Liver (tissue), 9 donors: Measurements from ENCODE around the gene EHBP1. TPM values are rescaled to one million over a fixed set of nuclear protein-coding genes. Genes with fewer than 3 reads are reported as not detected.
"Not testable (repeated sequence)": the region's sequence is repeated elsewhere in the genome, so short reads cannot be mapped to it uniquely, and the experiment has no call there.

Experiments used
- DNase-seq: peaks from one replicate; pipeline ENCODE4 v3.0.0-alpha.2; 2017; ENCODE audit warnings: low spot score
- H3K27ac ChIP-seq, 2 donors: one replicate each; pipeline ENCODE4 v1.7.0; 2013; ENCODE audit warnings: inconsistent platforms in 2 of 2, low read length in 2 of 2, control low read depth in 1 of 2, low read depth in 1 of 2, mild to moderate bottlenecking in 1 of 2
- H3K27me3 ChIP-seq, 4 donors: one replicate each; pipeline versions ENCODE4 v1.6.1 to v1.7.0; 2013; ENCODE audit warnings: low read length in 3 of 4, inconsistent platforms in 1 of 4, mild to moderate bottlenecking in 1 of 4, moderate library complexity in 1 of 4; ENCODE audit not compliant: control insufficient read depth in 4 of 4, insufficient read depth in 4 of 4
- H3K36me3 ChIP-seq, 4 donors: one replicate each; pipeline versions ENCODE4 v1.6.1 to v1.7.0; 2013; ENCODE audit warnings: low read length in 3 of 4, mild to moderate bottlenecking in 3 of 4, low read depth in 1 of 4, moderate library complexity in 1 of 4; ENCODE audit not compliant: control insufficient read depth in 4 of 4, insufficient read depth in 3 of 4
- H3K4me1 ChIP-seq, 4 donors: one replicate each; pipeline versions ENCODE4 v1.6.1 to v1.7.0; 2013; ENCODE audit warnings: low read length in 3 of 4, mild to moderate bottlenecking in 3 of 4, moderate library complexity in 1 of 4; ENCODE audit not compliant: control insufficient read depth in 4 of 4, insufficient read depth in 4 of 4
- H3K4me3 ChIP-seq, 3 donors: one replicate each; pipeline versions ENCODE4 v1.6.1 to v1.7.0; 2013; ENCODE audit warnings: low read length in 3 of 3, control low read depth in 1 of 3, low read depth in 1 of 3, mild to moderate bottlenecking in 1 of 3
- H3K9ac ChIP-seq, 2 donors: one replicate each; pipeline ENCODE4 v1.7.0; 2013; ENCODE audit warnings: low read length in 2 of 2, mild to moderate bottlenecking in 2 of 2, moderate library complexity in 2 of 2, control low read depth in 1 of 2, low read depth in 1 of 2
- H3K9me3 ChIP-seq, 4 donors: one replicate each; pipeline versions ENCODE4 v1.6.1 to v1.7.0; 2013; ENCODE audit warnings: low read length in 3 of 4; ENCODE audit not compliant: control insufficient read depth in 4 of 4
- EGR1 ChIP-seq, 2 donors: IDR thresholded peaks; 2 replicates each; pipeline ENCODE4 v1.6.1; 2016 to 2018; ENCODE audit warnings: antibody characterized with exemption in 2 of 2, low read depth in 2 of 2
- FOXA1 ChIP-seq: IDR thresholded peaks from 2 replicates; pipeline ENCODE4 v1.6.1; 2016; ENCODE audit warnings: antibody characterized with exemption
- FOXA2 ChIP-seq: IDR thresholded peaks from 2 replicates; pipeline ENCODE4 v1.6.1; 2016; ENCODE audit warnings: antibody characterized with exemption
- GABPA ChIP-seq, 2 donors: IDR thresholded peaks in 1 of 2; conservative IDR thresholded peaks in 1 of 2; 2 replicates each; pipeline ENCODE4 v1.6.1; 2016; ENCODE audit warnings: antibody characterized with exemption in 2 of 2, mild to moderate bottlenecking in 1 of 2, moderate library complexity in 1 of 2
- HNF4A ChIP-seq, 2 donors: conservative IDR thresholded peaks; 2 replicates each; pipeline ENCODE4 v1.6.1; 2016; ENCODE audit warnings: antibody characterized with exemption in 2 of 2, mild to moderate bottlenecking in 2 of 2
- JUND ChIP-seq, 2 donors: IDR thresholded peaks; 2 replicates each; pipeline ENCODE4 v1.6.1; 2016; ENCODE audit warnings: antibody characterized with exemption in 2 of 2
- RAD21 ChIP-seq, 2 donors: IDR thresholded peaks; 2 replicates each; pipeline ENCODE4 v1.6.1; 2016; ENCODE audit warnings: antibody characterized with exemption in 2 of 2, mild to moderate bottlenecking in 2 of 2
- SP1 ChIP-seq: IDR thresholded peaks from 2 replicates; pipeline ENCODE4 v1.6.1; 2018; ENCODE audit warnings: antibody characterized with exemption, mild to moderate bottlenecking
- WGBS: extraction: QIAGEN DNeasy Blood & Tissue Kit; methylation state at CpG from one replicate; pipeline ENCODE4 v1.1.7; 2013; 5-methylcytosine and 5-hydroxymethylcytosine counted together
- polyA plus RNA-seq, 2 donors: library from polyadenylated mRNA; stranded (reverse) in 1 of 2; unstranded in 1 of 2; fragments of 200-250 nt in 1 of 2; fragments of >200 nt in 1 of 2; fragmentation: Nextera tagmentation in 1 of 2; extraction: Ambion mirVana in 1 of 2; gene quantifications; one replicate each; pipeline versions ENCODE4 v1.2.1 to v1.2.3, GENCODE V29; 2013 to 2015
- total RNA-seq, 2 donors: library from RNA; depleted of rRNA; stranded (reverse); fragments of >200 nt; gene quantifications; one replicate each; pipeline ENCODE4 v1.2.3, GENCODE V29; 2014
- TF ChIP-seq, protein P1 (sequence below): IDR thresholded peaks from 2 replicates; pipeline ENCODE4 v1.6.1; 2016; ENCODE audit warnings: antibody characterized with exemption, mild to moderate bottlenecking
- TF ChIP-seq, protein P2 (sequence below): IDR thresholded peaks from 2 replicates; pipeline ENCODE4 v1.6.1; 2016; ENCODE audit warnings: antibody characterized with exemption
- donor health status: healthy.
- donor health status: healthy.
- donor health status: healthy.
- donor health status: healthy.
- donor health status: healthy.

EHBP1 gene
- total and polyA plus RNA-seq, 4 donors: 16.6 to 85.8 (median 24.4) TPM

DNA sequence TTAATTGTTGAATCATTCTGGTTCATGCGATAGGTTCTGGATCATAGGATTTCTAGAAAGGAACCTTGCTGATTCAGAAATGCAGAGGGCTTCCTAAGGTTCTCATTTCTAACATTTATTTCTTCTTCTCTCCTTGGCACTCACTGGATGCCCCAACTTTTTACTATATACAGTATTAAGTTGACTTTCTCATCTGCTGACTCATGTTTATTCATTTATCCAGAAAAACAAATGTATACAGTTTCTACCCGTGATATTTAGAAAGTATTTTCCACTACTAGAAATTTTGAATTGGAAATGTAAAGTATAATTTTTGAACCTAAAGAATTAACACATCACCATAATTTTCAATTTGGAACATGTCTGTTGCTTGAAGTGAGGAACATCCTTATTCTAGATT, 312.9 kb downstream of the EHBP1 start:
- WGBS: 98% methylated on average over 2 of the region's 2 CpGs
- H3K27ac ChIP-seq: no peak overlapping the region

DNA sequence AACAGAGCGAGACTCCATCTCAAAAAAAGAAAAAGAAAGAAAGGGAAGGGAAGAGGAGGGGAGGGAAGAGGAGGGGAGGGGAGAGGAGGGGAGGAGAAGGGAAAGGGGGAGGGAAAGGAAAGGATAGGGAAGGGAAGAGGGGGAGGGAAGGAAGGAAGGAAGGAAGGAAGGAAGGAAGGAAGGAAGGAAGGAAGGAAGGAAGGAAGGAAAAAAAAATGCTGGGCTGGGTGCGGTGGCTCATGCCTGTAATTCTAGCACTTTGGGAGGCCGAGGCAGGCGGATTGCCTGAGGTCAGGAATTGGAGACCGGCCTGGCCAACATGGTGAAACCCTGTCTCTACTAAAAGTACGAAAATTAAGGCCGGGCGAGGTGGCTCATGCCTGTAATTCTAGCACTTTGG, 314.2 kb downstream of the EHBP1 start:
- H3K4me1 ChIP-seq, H3K27me3 ChIP-seq, H3K9me3 ChIP-seq, H3K9ac ChIP-seq, DNase-seq, H3K27ac ChIP-seq, H3K4me3 ChIP-seq: not testable (repeated sequence)
- peaks cover 0 to 20% (median 13%) of the 10 kb centered on the region in 4 donors for H3K36me3 ChIP-seq
- 96% methylated on average over 8 of the region's 8 CpGs for WGBS

More for the DNA sequence above, 312.9 kb downstream of the EHBP1 start:
- DNase-seq: no peak
- no peaks in the 10 kb centered on the region for H3K4me1 ChIP-seq
- TF ChIP-seq FOXA1 (no peak), EGR1 (IDR thresholded peaks at IDR 0.05; ENCODE audit: low read depth in 2 of 2) (no peak), JUND (IDR thresholded peaks at IDR 0.05) (no peak), HNF4A (conservative IDR thresholded peaks at IDR 0.05) (no peak), GABPA (IDR thresholded peaks at IDR 0.05 in 1 of 2, conservative IDR thresholded peaks at IDR 0.05 in 1 of 2) (no peak), SP1 (no peak), RAD21 (IDR thresholded peaks at IDR 0.05) (no peak)
- TF ChIP-seq, protein P1, sequence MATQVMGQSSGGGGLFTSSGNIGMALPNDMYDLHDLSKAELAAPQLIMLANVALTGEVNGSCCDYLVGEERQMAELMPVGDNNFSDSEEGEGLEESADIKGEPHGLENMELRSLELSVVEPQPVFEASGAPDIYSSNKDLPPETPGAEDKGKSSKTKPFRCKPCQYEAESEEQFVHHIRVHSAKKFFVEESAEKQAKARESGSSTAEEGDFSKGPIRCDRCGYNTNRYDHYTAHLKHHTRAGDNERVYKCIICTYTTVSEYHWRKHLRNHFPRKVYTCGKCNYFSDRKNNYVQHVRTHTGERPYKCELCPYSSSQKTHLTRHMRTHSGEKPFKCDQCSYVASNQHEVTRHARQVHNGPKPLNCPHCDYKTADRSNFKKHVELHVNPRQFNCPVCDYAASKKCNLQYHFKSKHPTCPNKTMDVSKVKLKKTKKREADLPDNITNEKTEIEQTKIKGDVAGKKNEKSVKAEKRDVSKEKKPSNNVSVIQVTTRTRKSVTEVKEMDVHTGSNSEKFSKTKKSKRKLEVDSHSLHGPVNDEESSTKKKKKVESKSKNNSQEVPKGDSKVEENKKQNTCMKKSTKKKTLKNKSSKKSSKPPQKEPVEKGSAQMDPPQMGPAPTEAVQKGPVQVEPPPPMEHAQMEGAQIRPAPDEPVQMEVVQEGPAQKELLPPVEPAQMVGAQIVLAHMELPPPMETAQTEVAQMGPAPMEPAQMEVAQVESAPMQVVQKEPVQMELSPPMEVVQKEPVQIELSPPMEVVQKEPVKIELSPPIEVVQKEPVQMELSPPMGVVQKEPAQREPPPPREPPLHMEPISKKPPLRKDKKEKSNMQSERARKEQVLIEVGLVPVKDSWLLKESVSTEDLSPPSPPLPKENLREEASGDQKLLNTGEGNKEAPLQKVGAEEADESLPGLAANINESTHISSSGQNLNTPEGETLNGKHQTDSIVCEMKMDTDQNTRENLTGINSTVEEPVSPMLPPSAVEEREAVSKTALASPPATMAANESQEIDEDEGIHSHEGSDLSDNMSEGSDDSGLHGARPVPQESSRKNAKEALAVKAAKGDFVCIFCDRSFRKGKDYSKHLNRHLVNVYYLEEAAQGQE: no peak
- TF ChIP-seq, protein P2, sequence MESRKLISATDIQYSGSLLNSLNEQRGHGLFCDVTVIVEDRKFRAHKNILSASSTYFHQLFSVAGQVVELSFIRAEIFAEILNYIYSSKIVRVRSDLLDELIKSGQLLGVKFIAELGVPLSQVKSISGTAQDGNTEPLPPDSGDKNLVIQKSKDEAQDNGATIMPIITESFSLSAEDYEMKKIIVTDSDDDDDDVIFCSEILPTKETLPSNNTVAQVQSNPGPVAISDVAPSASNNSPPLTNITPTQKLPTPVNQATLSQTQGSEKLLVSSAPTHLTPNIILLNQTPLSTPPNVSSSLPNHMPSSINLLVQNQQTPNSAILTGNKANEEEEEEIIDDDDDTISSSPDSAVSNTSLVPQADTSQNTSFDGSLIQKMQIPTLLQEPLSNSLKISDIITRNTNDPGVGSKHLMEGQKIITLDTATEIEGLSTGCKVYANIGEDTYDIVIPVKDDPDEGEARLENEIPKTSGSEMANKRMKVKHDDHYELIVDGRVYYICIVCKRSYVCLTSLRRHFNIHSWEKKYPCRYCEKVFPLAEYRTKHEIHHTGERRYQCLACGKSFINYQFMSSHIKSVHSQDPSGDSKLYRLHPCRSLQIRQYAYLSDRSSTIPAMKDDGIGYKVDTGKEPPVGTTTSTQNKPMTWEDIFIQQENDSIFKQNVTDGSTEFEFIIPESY: no peak
- H3K36me3 ChIP-seq: peaks cover under 1 to 22% (median 17%) of the 10 kb centered on the region in 4 donors
- H3K27me3 ChIP-seq: no peaks in the 10 kb centered on the region
- no peaks in the 10 kb centered on the region for H3K9me3 ChIP-seq
- no peak overlapping the region for H3K4me3 ChIP-seq
- H3K9ac ChIP-seq: no peak overlapping the region

DNA sequence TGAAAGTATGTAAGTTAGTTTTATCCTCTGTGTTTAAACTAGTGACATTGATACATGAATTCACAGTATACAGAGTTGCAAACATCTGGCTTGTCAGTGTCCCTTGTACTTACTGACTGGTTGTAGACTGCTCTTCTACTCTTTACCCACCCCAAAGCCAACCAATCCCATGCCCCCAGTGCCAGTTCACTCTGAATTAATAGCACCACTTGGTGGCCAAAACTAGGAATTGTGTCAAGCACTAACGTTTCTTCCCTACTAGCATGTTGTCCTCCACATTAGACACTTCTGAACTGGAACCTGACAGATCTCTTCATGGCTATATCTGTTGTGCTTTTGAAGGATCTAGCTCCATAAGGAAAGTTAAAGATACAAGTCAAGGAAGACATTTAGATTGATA, 317.9 kb downstream of the EHBP1 start:
- TF ChIP-seq, protein P1: no peak
- TF ChIP-seq RAD21 (IDR thresholded peaks at IDR 0.05) (peak; percentile 40 to 77), FOXA2 (no peak)

More for the DNA sequence above, 317.9 kb downstream of the EHBP1 start:
- Histone ChIP-seq H3K27ac (no peak overlapping the region), H3K4me1 (no peaks in the 10 kb centered on the region), H3K27me3 (no peaks in the 10 kb centered on the region), H3K4me3 (no peak overlapping the region), H3K9me3 (no peaks in the 10 kb centered on the region), H3K36me3 (peaks cover 0 to 30% (median 9%) of the 10 kb centered on the region in 4 donors), H3K9ac (no peak overlapping the region)
- no peak for DNase-seq
- WGBS: 1% methylated on average over 1 of the region's 1 CpG
